K562 (cell line): ENCODE measurements around the gene ZNF324B. TPM values are rescaled to one million over a fixed set of nuclear protein-coding genes. Genes with fewer than 3 reads are reported as not detected.

Experiments
- ATAC-seq: fragments of 200-7000 bp; cut with Tn5 transposase; 3 replicates; pipeline ENCODE4 v1.9.1; 2020; ENCODE audit warnings: moderate library complexity
- BruUV-seq: library from RNA; stranded (reverse); fragments of 400-500 nt; replicated peaks from 2 replicates; lab custom pipeline; 2021; lab: Mats Ljungman, UMichigan
- CTCF ChIA-PET: fragments of 300-600 bp; formaldehyde crosslinking; extraction: SDS; loops from one replicate; lab custom pipeline; 2021; ENCODE audit warnings: low intra/inter-chr PET ratio; lab: Yijun Ruan, JAX
- POLR2A ChIA-PET: fragments of 300-600, 350-650 bp; sonication (Branson Sonifier 250); formaldehyde crosslinking; extraction: SDS; loops from one replicate; lab custom pipeline; 2021; ENCODE audit warnings: antibody characterized with exemption, inconsistent platforms; lab: Yijun Ruan, JAX
- DNase-seq, 4 experiments: peaks; one replicate each; pipeline versions ENCODE4 v3.0.0 to v3.0.0-alpha.2; 2011 to 2018; ENCODE audit warnings: low spot score in 3 of 4, mixed read lengths in 3 of 4; ENCODE audit errors: extremely low read depth in 1 of 4
- FAIRE-seq: peaks from 2 replicates; lab custom pipeline; 2011; peaks lifted over from hg19 to GRCh38; lab: Jason Lieb, UNC
- H2AFZ ChIP-seq: 2 replicates; pipeline ENCODE4 v1.6.0; 2011; ENCODE audit warnings: low read depth, low read length, control low read depth, inconsistent platforms
- H3K27ac ChIP-seq: fragments of 200-600 bp; 3 replicates; pipeline ENCODE4 v1.8.0; 2011; ENCODE audit warnings: low read depth, mild to moderate bottlenecking, control low read depth, inconsistent platforms, low read length, moderate library complexity, mixed read lengths; ENCODE audit errors: extremely low read depth
- H3K27me3 ChIP-seq, 2 experiments: fragments of 300-600 bp in 1 of 2; 2 replicates in 1 of 2; 3 replicates in 1 of 2; pipeline versions ENCODE4 v1.6.0 to v1.8.0; 2011; ENCODE audit warnings: inconsistent platforms in 2 of 2, low read length in 2 of 2, mild to moderate bottlenecking in 1 of 2, mixed read lengths in 1 of 2, moderate library complexity in 1 of 2; ENCODE audit not compliant: control insufficient read depth in 2 of 2, insufficient read depth in 2 of 2
- H3K36me3 ChIP-seq: fragments of 300-600 bp; 3 replicates; pipeline ENCODE4 v1.8.0; 2011; ENCODE audit warnings: mild to moderate bottlenecking, low read length, inconsistent platforms; ENCODE audit not compliant: control insufficient read depth, insufficient read depth
- H3K4me1 ChIP-seq, 2 experiments: fragments of 200-600 bp in 1 of 2; replicated peaks in 1 of 2; 2 replicates in 1 of 2; 3 replicates in 1 of 2; pipeline versions ENCODE4 v1.5.1 to v1.8.0; 2011; ENCODE audit warnings: inconsistent platforms in 2 of 2, low read length in 2 of 2, mild to moderate bottlenecking in 1 of 2, mixed read lengths in 1 of 2, moderate library complexity in 1 of 2; ENCODE audit not compliant: control insufficient read depth in 2 of 2, insufficient read depth in 2 of 2
- H3K4me2 ChIP-seq: 2 replicates; pipeline ENCODE4 v1.6.1; 2011; ENCODE audit warnings: low read length, control low read depth, inconsistent platforms, mixed read lengths; ENCODE audit not compliant: insufficient read depth
- H3K4me3 ChIP-seq: fragments of 200-600 bp; sonication (generic), shearing (Covaris generic); 2 replicates; pipeline ENCODE4 v1.5.1; 2016; ENCODE audit warnings: control low read depth, inconsistent platforms
- H3K79me2 ChIP-seq: fragments of 200-600 bp; 3 replicates; pipeline ENCODE4 v1.8.0; 2011; ENCODE audit warnings: low read length, inconsistent platforms; ENCODE audit not compliant: control insufficient read depth, insufficient read depth
- H3K9ac ChIP-seq, 2 experiments: 2 replicates each; pipeline versions ENCODE4 v1.6.0 to v1.6.1; 2011; ENCODE audit warnings: low read depth in 2 of 2, low read length in 2 of 2, control low read depth in 1 of 2, inconsistent platforms in 1 of 2, mild to moderate bottlenecking in 1 of 2, mixed read lengths in 1 of 2; ENCODE audit not compliant: insufficient read depth in 1 of 2
- H3K9me1 ChIP-seq: one replicate; pipeline ENCODE4 v1.6.0; 2011; ENCODE audit warnings: inconsistent platforms, mild to moderate bottlenecking, low read length, moderate library complexity; ENCODE audit not compliant: control insufficient read depth, insufficient read depth
- H3K9me3 ChIP-seq: replicated peaks from 2 replicates; pipeline ENCODE4 v1.5.1; 2011; ENCODE audit warnings: low read depth, low read length, inconsistent platforms; ENCODE audit not compliant: control insufficient read depth, insufficient read depth
- H4K20me1 ChIP-seq: replicated peaks from 2 replicates; pipeline ENCODE4 v1.6.1; 2011; ENCODE audit warnings: low read length, inconsistent platforms, mixed read lengths; ENCODE audit not compliant: control insufficient read depth, insufficient read depth
- ADNP ChIP-seq: fragments of 200-800 bp; sonication (Bioruptor generic); IDR thresholded peaks from 2 replicates; pipeline ENCODE4 v1.6.1; 2016; ENCODE audit warnings: missing genetic modification characterization, missing compliant biosample characterization
- ATF6 ChIP-seq: sonication (generic); formaldehyde crosslinking; IDR thresholded peaks from 2 replicates; pipeline ENCODE4 v1.4.0; 2020; ENCODE audit warnings: mild to moderate bottlenecking, missing genetic modification reagents
- HDAC8 ChIP-seq: fragments of 450-650 bp; IDR thresholded peaks from 2 replicates; pipeline ENCODE4 v1.6.1; 2016; ENCODE audit warnings: mild to moderate bottlenecking, missing genetic modification characterization, moderate library complexity, missing compliant biosample characterization
- KDM5B ChIP-seq: fragments of 200-600 bp; sonication (generic); IDR thresholded peaks from 2 replicates; pipeline ENCODE4 v1.6.1; 2012; ENCODE audit warnings: low read depth, mild to moderate bottlenecking, moderate library complexity, low read length, control low read depth, inconsistent platforms; ENCODE audit not compliant: insufficient replicate concordance
- MEF2A ChIP-seq: IDR thresholded peaks from 2 replicates; pipeline ENCODE4 v1.6.1; 2011; ENCODE audit warnings: low read depth, mild to moderate bottlenecking, low read length, moderate library complexity; ENCODE audit not compliant: control insufficient read depth
- NBN ChIP-seq: fragments of 450-650 bp; IDR thresholded peaks from 2 replicates; pipeline ENCODE4 v1.6.1; 2016; ENCODE audit warnings: low read depth, mild to moderate bottlenecking
- PKNOX1 ChIP-seq: fragments of 450-650 bp; IDR thresholded peaks from 2 replicates; pipeline ENCODE4 v1.6.1; 2016
- RBFOX2 ChIP-seq: fragments of 200-400 bp; formaldehyde crosslinking; IDR thresholded peaks from 2 replicates; pipeline ENCODE4 v1.6.1; 2017; ENCODE audit warnings: low read depth, mild to moderate bottlenecking, low read length, moderate library complexity
- SMAD3 ChIP-seq: fragments of 450-650 bp; formaldehyde crosslinking; conservative IDR thresholded peaks from 2 replicates; pipeline ENCODE4 v1.4.0; 2020; ENCODE audit warnings: mild to moderate bottlenecking
- SREBF1 ChIP-seq: fragments of 150-350 bp; IDR thresholded peaks from 2 replicates; pipeline ENCODE4 v1.6.1; 2014; ENCODE audit warnings: antibody characterized with exemption, low read depth, low read length, borderline replicate concordance
- SREBF2 ChIP-seq: sonication (generic); formaldehyde crosslinking; IDR thresholded peaks from 2 replicates; pipeline ENCODE4 v1.4.0; 2020; ENCODE audit warnings: mild to moderate bottlenecking, missing genetic modification reagents
- TAF9B ChIP-seq: fragments of 450-650 bp; IDR thresholded peaks from 2 replicates; pipeline ENCODE4 v1.6.1; 2018; ENCODE audit warnings: mild to moderate bottlenecking; ENCODE audit not compliant: partially characterized antibody
- ZNF140 ChIP-seq: fragments of 250-450 bp; sonication (Bioruptor Pico); IDR thresholded peaks from 2 replicates; pipeline ENCODE4 v1.8.0; 2021; ENCODE audit warnings: moderate library complexity, mild to moderate bottlenecking, inconsistent platforms
- ZNF232 ChIP-seq: sonication (generic); formaldehyde crosslinking; IDR thresholded peaks from 2 replicates; pipeline ENCODE4 v1.8.0; 2022; ENCODE audit warnings: mild to moderate bottlenecking, missing genetic modification reagents
- ZNF655 ChIP-seq: fragments of 250-450 bp; sonication (Bioruptor Pico); IDR thresholded peaks from 2 replicates; pipeline ENCODE4 v1.5.0; 2021
- ZNF75A ChIP-seq: fragments of 450-650 bp; formaldehyde crosslinking; IDR thresholded peaks from 2 replicates; pipeline ENCODE4 v1.4.0; 2020; ENCODE audit warnings: mild to moderate bottlenecking
- WGBS: fragments of 100-300 bp; shearing (Covaris generic); methylation state at CpG from one replicate; pipeline ENCODE4 v1.1.6; 2016; ENCODE audit warnings: low coverage, mixed read lengths; ENCODE audit not compliant: insufficient coverage; ENCODE audit errors: missing lambda C conversion rate; 5-methylcytosine and 5-hydroxymethylcytosine counted together
- in situ Hi-C: fragments of 300-500 bp; cut with MboI; formaldehyde crosslinking; loops from 4 replicates; pipeline ENCODE4 v1.15.0; 2018; ENCODE audit warnings: inconsistent platforms, mixed read lengths
- intact Hi-C: fragments of 100-400 bp; cut with micrococcal nuclease; formaldehyde crosslinking; loops from 2 replicates; pipeline ENCODE4 v1.14.2; 2022
- polyA plus RNA-seq, 8 experiments: library from polyadenylated mRNA; depleted of rRNA in 4 of 8; stranded (reverse) in 5 of 8; unstranded in 3 of 8; fragments of >200 nt; fragmentation: Nextera tagmentation in 2 of 8; fragmentation: Illumina TruSeq in 1 of 8; extraction: Ambion mirVana in 2 of 8; extraction: Trizol in 1 of 8; gene quantifications; 2 replicates each; pipeline versions ENCODE4 v1.2.1 to v1.2.3, GENCODE V29; 2011 to 2014; ENCODE audit warnings: inconsistent platforms in 1 of 8, missing spikeins in 1 of 8
- total RNA-seq, 7 experiments: library from RNA; depleted of rRNA in 6 of 7; stranded (reverse); fragments of >200 nt in 6 of 7; fragmentation: Illumina TruSeq in 2 of 7; extraction: Trizol in 2 of 7; gene quantifications; 2 replicates each; pipeline versions ENCODE4 v1.2.1 to v1.2.3, GENCODE V29; 2011 to 2021; ENCODE audit warnings: low replicate concordance in 1 of 7

Gene ZNF324B
- total and polyA plus RNA-seq, 9 of the 15 experiments (the other 6 are each of a cell fraction or from before 2014, with no cell fraction given) = 0.20 to 13.5 (median 5.7) TPM

- no peak overlapping the region for H3K9ac ChIP-seq
- no peak overlapping the region for H3K4me3 ChIP-seq
- peaks cover 14 to 20% of the 10 kb centered on the region in 2 experiments; a peak in 4 of 5 replicates for H3K4me1 ChIP-seq
- FAIRE-seq (no peak), DNase-seq (no peak), ATAC-seq (no peak)
- H3K79me2 ChIP-seq = peaks cover 47% of the 10 kb centered on the region
- no peak overlapping the region for H2AFZ ChIP-seq
- 88% methylated on average over 5 of the region's 5 CpGs for WGBS
- TF ChIP-seq SREBF1 (no peak), ZNF140 (no peak), MEF2A (no peak), NBN (no peak), ATF6 (no peak), ZNF75A (CRISPR knock-in tag) (no peak), ZNF232 (CRISPR knock-in tag) (no peak), ADNP (tag) (no peak), SMAD3 (no peak), SREBF2 (CRISPR knock-in tag) (no peak), ZNF655 (CRISPR knock-in tag) (no peak), TAF9B (no peak), PKNOX1 (no peak), RBFOX2 (no peak), HDAC8 (tag) (no peak), KDM5B (no peak)
- POLR2A ChIA-PET = interaction anchor here (0.6 kb wide), 1 partner anchor 13 kb away, joined by 4 read pairs; no protein-coding TSS in a partner anchor
- no peaks in the 10 kb centered on the region for H4K20me1 ChIP-seq
- H3K9me3 ChIP-seq = no peaks in the 10 kb centered on the region
- BruUV-seq = TSS peak; percentile 15
- H3K9me1 ChIP-seq = no peaks in the 10 kb centered on the region
- H3K27ac ChIP-seq = no peak overlapping the region
- H3K27me3 ChIP-seq = no peaks in the 10 kb centered on the region
- no peak overlapping the region for H3K4me2 ChIP-seq
- peaks cover 19% of the 10 kb centered on the region; the same call in 2 of the 3 replicates for H3K36me3 ChIP-seq
- in situ Hi-C loops = no loop called here
- intact Hi-C loops = no loop called here
- CTCF ChIA-PET = no interaction called here
Measured at GRCh38 chr19:58491393-58491792, 40.0 kb downstream of the ZNF324B start.
